Type B pancreatic cell (in vitro differentiated cells): Measurements from ENCODE around the gene GTF2A2. TPM values are rescaled to one million over a fixed set of nuclear protein-coding genes. Genes with fewer than 3 reads are reported as not detected.

ENCODE experiments used
- DNase-seq: peaks from one replicate; pipeline ENCODE4 v3.0.0; 2021; ENCODE audit warnings: mixed read lengths; ENCODE audit not compliant: unreplicated experiment; ENCODE audit errors: extremely low spot score
- H3K27ac Mint-ChIP-seq: 2 replicates; pipeline ENCODE4 v1.8.0; 2021; ENCODE audit warnings: mild to moderate bottlenecking, mixed read lengths
- H3K27me3 Mint-ChIP-seq: 2 replicates; pipeline ENCODE4 v1.8.0; 2021; ENCODE audit warnings: mixed read lengths
- H3K36me3 Mint-ChIP-seq: 2 replicates; pipeline ENCODE4 v1.8.0; 2021; ENCODE audit warnings: mixed read lengths
- H3K4me1 Mint-ChIP-seq: one replicate; pipeline ENCODE4 v1.8.0; 2021; ENCODE audit warnings: mixed read lengths; ENCODE audit not compliant: unreplicated experiment
- H3K4me3 Mint-ChIP-seq: 2 replicates; pipeline ENCODE4 v1.8.0; 2021; ENCODE audit warnings: mild to moderate bottlenecking, mixed read lengths
- H3K9me3 Mint-ChIP-seq: 2 replicates; pipeline ENCODE4 v1.8.0; 2021; ENCODE audit warnings: mixed read lengths
- CTCF ChIP-seq: fragments of 200-600 bp; sonication (generic); conservative IDR thresholded peaks from 2 replicates; pipeline ENCODE4 v1.5.0; 2021; ENCODE audit warnings: antibody characterized with exemption, mild to moderate bottlenecking
- total RNA-seq: library from RNA; stranded (reverse); gene quantifications from 2 replicates; pipeline ENCODE4 v1.2.1, GENCODE V29; 2021; ENCODE audit warnings: low replicate concordance

GTF2A2 gene
- total RNA-seq, 1 donor from 2014 or later, result 109 TPM

GRCh38 chr15:59678620-59679019 lies 21.3 kb upstream of the GTF2A2 start:
- no peak for DNase-seq
- Mint-ChIP-seq H3K36me3 (peaks cover 22% of the 10 kb centered on the region), H3K27me3 (no peaks in the 10 kb centered on the region), H3K4me3 (no peak overlapping the region), H3K9me3 (no peaks in the 10 kb centered on the region), H3K4me1 (no peaks in the 10 kb centered on the region), H3K27ac (no peak overlapping the region)
- no peak for TF ChIP-seq CTCF

GRCh38 chr15:59678172-59678571 lies 20.9 kb upstream of the GTF2A2 start:
- no peak for DNase-seq
- Mint-ChIP-seq H3K27ac (no peak overlapping the region), H3K36me3 (peaks cover 22% of the 10 kb centered on the region), H3K4me1 (no peaks in the 10 kb centered on the region), H3K27me3 (no peaks in the 10 kb centered on the region), H3K9me3 (no peaks in the 10 kb centered on the region), H3K4me3 (no peak overlapping the region)
- TF ChIP-seq CTCF, result no peak

- TF ChIP-seq CTCF, result no peak
- Mint-ChIP-seq H3K27me3 (no peaks in the 10 kb centered on the region), H3K4me3 (no peak overlapping the region), H3K36me3 (peaks cover 23% of the 10 kb centered on the region), H3K4me1 (no peaks in the 10 kb centered on the region), H3K9me3 (no peaks in the 10 kb centered on the region), H3K27ac (no peak overlapping the region)
- DNase-seq, result no peak
Observed at GRCh38 chr15:59676565-59676964, 19.2 kb upstream of the GTF2A2 start.

GRCh38 chr15:59674361-59674877 lies 17.1 kb upstream of the GTF2A2 start:
- no peaks in the 10 kb centered on the region for H3K9me3 Mint-ChIP-seq
- no peak for TF ChIP-seq CTCF
- no peaks in the 10 kb centered on the region for H3K4me1 Mint-ChIP-seq
- no peak overlapping the region for H3K4me3 Mint-ChIP-seq
- peaks cover 33% of the 10 kb centered on the region for H3K36me3 Mint-ChIP-seq
- no peaks in the 10 kb centered on the region for H3K27me3 Mint-ChIP-seq
- no peak overlapping the region for H3K27ac Mint-ChIP-seq
- DNase-seq, result no peak

- Mint-ChIP-seq H3K9me3 (no peaks in the 10 kb centered on the region), H3K4me3 (no peak overlapping the region), H3K27me3 (no peaks in the 10 kb centered on the region), H3K36me3 (peaks cover 28% of the 10 kb centered on the region), H3K4me1 (no peaks in the 10 kb centered on the region), H3K27ac (no peak overlapping the region)
- no peak for TF ChIP-seq CTCF
- no peak for DNase-seq
Observed at GRCh38 chr15:59668556-59668955, 11.2 kb upstream of the GTF2A2 start.

- no peak overlapping the region for H3K27ac Mint-ChIP-seq
- TF ChIP-seq CTCF, result no peak
- no peaks in the 10 kb centered on the region for H3K27me3 Mint-ChIP-seq
- H3K4me3 Mint-ChIP-seq, result no peak overlapping the region
- H3K36me3 Mint-ChIP-seq, result peaks cover 14% of the 10 kb centered on the region
- H3K9me3 Mint-ChIP-seq, result no peaks in the 10 kb centered on the region
- DNase-seq, result no peak
- H3K4me1 Mint-ChIP-seq, result no peaks in the 10 kb centered on the region
Observed at GRCh38 chr15:59662260-59662659, 4.9 kb upstream of the GTF2A2 start.
